Activated T-cell treated with anti-CD3 and anti-CD28 coated beads, Interleukin-2, amount 50 U/mL, for 24 hours (primary cell): ENCODE results near the gene TSC1.

Experiments used
- DNase-seq: peaks from one replicate; pipeline ENCODE4 v3.0.0-alpha.2; 2020
- H3K27ac Mint-ChIP-seq: 2 replicates; pipeline ENCODE4 v1.8.0; 2020; ENCODE audit warnings: mild to moderate bottlenecking, mixed read lengths
- H3K27me3 Mint-ChIP-seq: 2 replicates; pipeline ENCODE4 v1.8.0; 2020; ENCODE audit warnings: mixed read lengths
- H3K36me3 Mint-ChIP-seq: 2 replicates; pipeline ENCODE4 v1.8.0; 2020; ENCODE audit warnings: low read depth, mixed read lengths
- H3K4me1 Mint-ChIP-seq: 2 replicates; pipeline ENCODE4 v1.8.0; 2020; ENCODE audit warnings: low read depth, mixed read lengths
- H3K4me3 Mint-ChIP-seq: 2 replicates; pipeline ENCODE4 v1.8.0; 2020; ENCODE audit warnings: mild to moderate bottlenecking, moderate library complexity, mixed read lengths
- H3K9me3 Mint-ChIP-seq: 2 replicates; pipeline ENCODE4 v1.8.0; 2020; ENCODE audit warnings: mixed read lengths

TSC1 gene

DNA sequence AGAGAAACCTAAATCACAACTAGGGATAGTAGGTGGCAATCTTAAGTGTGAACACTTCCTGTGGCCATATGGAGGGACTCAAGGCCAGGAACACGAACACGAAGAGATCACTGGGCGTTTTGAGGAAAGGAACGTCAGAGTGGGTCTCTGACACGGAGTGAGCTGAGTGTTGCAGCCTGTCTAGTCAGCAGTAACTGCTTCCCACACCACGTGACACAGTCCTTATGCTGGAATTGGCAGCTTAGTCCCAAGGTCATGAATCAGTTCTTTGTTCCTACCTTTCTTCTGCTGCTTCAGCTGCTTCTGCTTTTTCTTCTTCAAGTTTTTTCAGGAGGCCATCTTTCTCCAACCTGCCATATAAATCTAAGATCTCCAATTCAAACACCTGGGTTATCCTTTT is 47.5 kb downstream of the TSC1 start:
- Mint-ChIP-seq H3K27me3 (no peaks in the 10 kb centered on the region), H3K27ac (no peak overlapping the region), H3K9me3 (no peaks in the 10 kb centered on the region)

GRCh38 chr9:132896264-132896663 is 48.2 kb downstream of the TSC1 start:
- Mint-ChIP-seq H3K27ac (no peak overlapping the region), H3K4me3 (no peak overlapping the region), H3K27me3 (no peaks in the 10 kb centered on the region), H3K4me1 (peaks cover 3% of the 10 kb centered on the region), H3K36me3 (peaks cover 80% of the 10 kb centered on the region), H3K9me3 (no peaks in the 10 kb centered on the region)
- DNase-seq, result no peak

More for the DNA sequence above, 47.5 kb downstream of the TSC1 start:
- Mint-ChIP-seq H3K36me3 (peaks cover 86% of the 10 kb centered on the region), H3K4me1 (peaks cover 7% of the 10 kb centered on the region), H3K4me3 (no peak overlapping the region)
- DNase-seq, result no peak

DNA sequence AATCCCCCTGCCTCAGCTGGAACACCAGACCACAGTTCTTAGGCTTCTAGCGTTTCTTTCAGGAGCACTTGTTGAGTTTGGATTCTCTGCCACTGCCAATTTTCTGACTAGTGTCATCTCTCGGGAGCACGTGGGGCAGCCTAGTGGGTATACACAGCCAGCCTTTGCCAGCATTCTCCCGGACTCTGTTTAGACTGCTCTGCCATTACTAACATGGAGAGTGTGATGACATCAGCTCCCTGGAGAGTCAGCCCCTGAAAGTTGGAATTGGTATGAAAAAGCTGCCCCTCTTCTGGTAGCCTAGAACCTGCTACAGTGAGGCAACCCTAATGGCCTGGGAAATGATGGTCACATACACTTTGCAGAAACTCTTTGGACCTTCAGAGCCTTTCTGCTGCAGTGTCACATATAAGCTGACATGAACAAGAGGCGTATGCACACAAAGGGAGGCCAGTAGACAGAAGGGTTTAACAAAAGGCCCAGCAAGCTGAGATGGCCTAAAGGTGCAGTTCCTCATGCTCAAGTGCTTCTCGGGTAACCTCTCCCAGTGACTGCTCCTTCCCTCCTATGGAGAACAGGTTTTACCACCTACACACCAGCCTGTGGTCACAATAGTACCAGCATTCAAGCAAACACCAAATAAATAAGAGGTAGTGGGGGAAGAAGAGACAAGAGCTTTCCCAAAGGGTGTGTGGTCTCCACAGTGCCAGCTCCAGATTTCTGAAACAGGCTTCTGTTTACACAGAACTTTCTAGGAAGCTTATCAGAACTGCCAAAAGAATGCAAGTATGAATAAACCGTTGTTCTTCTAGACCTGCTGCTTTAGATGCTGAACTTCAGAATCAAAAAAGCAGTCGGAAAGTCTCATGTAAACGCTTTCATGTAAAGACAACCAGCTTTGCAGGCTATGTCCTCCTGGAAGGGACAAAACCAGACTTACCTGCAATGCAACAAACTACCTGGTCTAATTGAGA is 49.3 kb downstream of the TSC1 start:
- Mint-ChIP-seq H3K27ac (no peak overlapping the region), H3K27me3 (no peaks in the 10 kb centered on the region), H3K36me3 (peaks cover 68% of the 10 kb centered on the region), H3K9me3 (no peaks in the 10 kb centered on the region), H3K4me1 (no peaks in the 10 kb centered on the region), H3K4me3 (no peak overlapping the region)
- no peak for DNase-seq

GRCh38 chr9:132894346-132894745 is 50.1 kb downstream of the TSC1 start:
- no peaks in the 10 kb centered on the region for H3K4me1 Mint-ChIP-seq
- H3K36me3 Mint-ChIP-seq, result peaks cover 60% of the 10 kb centered on the region
- no peak overlapping the region for H3K27ac Mint-ChIP-seq
- H3K27me3 Mint-ChIP-seq, result no peaks in the 10 kb centered on the region
- no peak overlapping the region for H3K4me3 Mint-ChIP-seq
- no peak for DNase-seq
- H3K9me3 Mint-ChIP-seq, result no peaks in the 10 kb centered on the region

DNA sequence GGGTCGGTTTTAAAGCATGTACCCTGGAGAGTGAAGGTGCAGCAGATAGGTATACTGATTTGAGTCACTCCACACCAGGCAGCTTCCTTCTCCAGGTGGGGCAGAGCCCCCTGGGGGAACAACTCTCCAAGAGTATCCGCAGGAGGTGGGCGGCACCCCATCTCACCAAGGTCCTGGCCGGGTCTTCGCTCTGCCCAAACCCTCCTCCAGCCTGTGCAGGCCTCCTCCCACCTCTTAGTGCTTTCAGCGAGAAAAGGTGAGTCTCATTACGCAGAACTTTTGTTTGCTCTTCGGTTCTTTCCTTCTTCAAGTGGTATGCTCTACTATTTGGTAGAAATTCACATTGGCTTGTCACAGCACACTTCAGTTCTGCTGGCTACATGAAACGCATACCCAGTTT is 52.0 kb downstream of the TSC1 start:
- peak overlapping the region; percentile 4 for H3K27ac Mint-ChIP-seq
- peaks cover 43% of the 10 kb centered on the region for H3K36me3 Mint-ChIP-seq
- H3K9me3 Mint-ChIP-seq, result no peaks in the 10 kb centered on the region
- no peaks in the 10 kb centered on the region for H3K27me3 Mint-ChIP-seq
- no peak for DNase-seq
- no peaks in the 10 kb centered on the region for H3K4me1 Mint-ChIP-seq
- no peak overlapping the region for H3K4me3 Mint-ChIP-seq

- Mint-ChIP-seq H3K27ac (no peak overlapping the region), H3K4me3 (no peak overlapping the region), H3K4me1 (peaks cover 2% of the 10 kb centered on the region), H3K36me3 (peaks cover 4% of the 10 kb centered on the region), H3K27me3 (no peaks in the 10 kb centered on the region), H3K9me3 (no peaks in the 10 kb centered on the region)
- no peak for DNase-seq
Observed at GRCh38 chr9:132888151-132888550, 56.3 kb downstream of the TSC1 start.

DNA sequence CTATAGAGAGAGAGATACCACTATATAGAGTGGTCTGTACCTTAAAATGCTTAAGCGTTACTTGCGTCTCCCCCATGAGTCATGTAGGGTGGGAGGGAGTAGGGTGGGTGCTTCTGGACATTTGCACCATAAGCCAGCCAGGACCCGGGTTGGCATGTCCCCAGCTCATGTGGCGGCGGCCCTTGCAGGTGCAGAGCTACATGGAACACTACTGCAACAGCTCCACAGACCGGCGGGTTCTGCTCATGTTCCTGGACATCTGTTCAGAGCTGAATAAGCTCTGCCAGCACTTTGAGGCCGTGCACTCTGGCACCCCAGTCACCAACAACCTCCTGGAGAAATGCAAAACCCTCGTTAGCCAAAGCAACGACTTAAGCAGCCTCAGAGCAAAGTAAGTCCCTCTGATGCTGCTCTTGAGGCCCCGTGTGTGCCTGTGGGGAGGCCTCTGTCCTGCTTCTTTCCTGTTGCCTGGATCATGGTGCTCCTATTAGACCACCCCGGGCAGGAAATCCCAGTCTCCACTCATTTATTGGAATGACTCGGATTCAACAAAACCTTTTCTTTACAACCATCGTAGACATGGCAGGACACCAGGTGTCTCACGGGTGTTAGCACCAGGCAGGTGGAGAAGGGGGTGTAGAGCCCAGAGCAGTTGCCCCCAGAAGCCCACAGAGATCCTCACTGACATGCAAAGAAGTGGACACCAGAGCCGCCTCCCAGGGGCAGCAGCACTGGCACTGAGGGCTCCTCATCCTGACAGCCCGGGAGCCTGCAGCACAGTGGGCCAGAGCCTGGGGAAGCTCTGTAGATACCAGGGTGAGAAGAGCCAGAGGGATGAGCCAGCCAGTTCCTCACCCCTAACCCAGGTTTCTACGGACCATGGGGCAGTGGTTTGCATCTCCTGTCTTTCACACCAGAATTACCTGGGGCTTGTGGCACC is 57.0 kb downstream of the TSC1 start:
- no peak for DNase-seq
- peaks cover 9% of the 10 kb centered on the region for H3K4me1 Mint-ChIP-seq
- no peaks in the 10 kb centered on the region for H3K9me3 Mint-ChIP-seq
- no peaks in the 10 kb centered on the region for H3K36me3 Mint-ChIP-seq
- no peaks in the 10 kb centered on the region for H3K27me3 Mint-ChIP-seq
- H3K4me3 Mint-ChIP-seq, result no peak overlapping the region
- H3K27ac Mint-ChIP-seq, result no peak overlapping the region

GRCh38 chr9:132886334-132886725 is 58.1 kb downstream of the TSC1 start:
- Mint-ChIP-seq H3K9me3 (no peaks in the 10 kb centered on the region), H3K36me3 (no peaks in the 10 kb centered on the region), H3K4me1 (peaks cover 9% of the 10 kb centered on the region), H3K27me3 (no peaks in the 10 kb centered on the region), H3K4me3 (no peak overlapping the region), H3K27ac (no peak overlapping the region)
- DNase-seq, result no peak

- no peak overlapping the region for H3K4me3 Mint-ChIP-seq
- H3K27me3 Mint-ChIP-seq, result no peaks in the 10 kb centered on the region
- H3K36me3 Mint-ChIP-seq, result no peaks in the 10 kb centered on the region
- DNase-seq, result no peak
- peaks cover 9% of the 10 kb centered on the region for H3K4me1 Mint-ChIP-seq
- H3K27ac Mint-ChIP-seq, result no peak overlapping the region
- H3K9me3 Mint-ChIP-seq, result no peaks in the 10 kb centered on the region
Observed at GRCh38 chr9:132885720-132886333, 58.6 kb downstream of the TSC1 start.

DNA sequence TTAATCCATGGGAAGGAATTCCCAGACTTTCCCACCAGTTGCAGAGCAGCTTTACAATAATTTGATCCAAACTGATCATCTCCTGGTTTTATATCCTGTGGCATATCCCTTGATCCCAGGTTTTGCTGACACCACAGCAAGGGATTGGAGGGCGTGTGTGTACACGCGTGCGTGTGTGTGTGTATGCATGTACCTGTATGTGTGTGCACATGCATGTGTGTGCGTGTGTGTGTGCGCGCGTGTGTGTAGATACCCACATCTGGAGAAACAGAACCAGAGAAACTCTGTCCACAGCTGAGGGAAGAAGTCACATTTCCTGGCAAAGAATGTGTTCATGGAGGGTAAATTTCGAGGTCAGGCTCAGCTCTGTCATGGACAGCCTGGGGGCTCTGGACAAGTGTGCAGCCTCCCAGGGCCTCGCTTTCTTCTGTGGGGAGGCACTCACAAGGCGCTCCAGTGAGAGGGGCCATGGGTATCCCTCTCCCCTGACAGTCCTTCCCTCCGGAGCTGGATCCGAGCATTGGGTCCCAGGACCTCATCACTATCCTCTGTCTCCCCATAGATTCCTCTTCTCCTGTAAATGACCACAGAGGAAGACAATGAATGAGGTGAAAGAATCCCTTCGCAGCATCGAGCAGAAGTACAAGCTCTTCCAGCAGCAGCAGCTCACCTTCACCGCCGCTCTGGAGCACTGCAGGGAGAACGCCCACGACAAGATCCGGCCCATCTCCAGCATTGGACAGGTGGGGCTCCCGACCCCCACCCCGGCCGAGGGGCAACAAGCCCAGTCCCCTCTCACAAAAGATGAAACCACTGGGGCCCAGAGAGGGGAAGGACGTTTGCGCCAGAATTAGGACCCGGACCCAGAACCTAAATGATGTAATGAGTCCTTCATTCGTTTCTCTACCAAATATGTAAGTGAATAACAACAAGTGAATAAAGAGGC is 60.8 kb downstream of the TSC1 start:
- no peaks in the 10 kb centered on the region for H3K36me3 Mint-ChIP-seq
- H3K4me1 Mint-ChIP-seq, result peaks cover 20% of the 10 kb centered on the region
- no peak for DNase-seq
- no peaks in the 10 kb centered on the region for H3K9me3 Mint-ChIP-seq
- H3K27ac Mint-ChIP-seq, result no peak overlapping the region
- H3K27me3 Mint-ChIP-seq, result no peaks in the 10 kb centered on the region
- no peak overlapping the region for H3K4me3 Mint-ChIP-seq

DNA sequence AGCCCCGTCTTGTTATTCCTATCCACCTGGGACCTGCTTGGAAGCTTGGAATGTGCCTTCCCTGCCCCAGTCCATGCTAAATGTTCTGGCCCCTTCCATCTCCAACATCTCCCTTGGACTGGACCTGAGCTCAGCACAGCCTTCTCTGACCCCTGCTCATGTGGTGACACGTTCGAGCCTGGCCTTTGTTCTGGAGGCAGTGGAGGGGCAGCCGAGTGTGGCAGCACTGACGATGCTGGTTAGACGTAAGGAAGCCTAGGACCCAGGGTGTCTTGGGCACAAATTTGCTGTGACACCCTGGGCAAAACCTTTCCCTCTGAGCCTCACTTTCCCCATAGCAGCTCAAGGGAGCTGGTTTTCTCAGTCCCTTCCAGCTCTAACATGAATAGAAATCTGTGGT is 61.8 kb downstream of the TSC1 start:
- Mint-ChIP-seq H3K36me3 (no peaks in the 10 kb centered on the region), H3K27me3 (no peaks in the 10 kb centered on the region), H3K4me3 (no peak overlapping the region), H3K27ac (no peak overlapping the region), H3K9me3 (no peaks in the 10 kb centered on the region), H3K4me1 (peaks cover 20% of the 10 kb centered on the region)
- DNase-seq, result no peak

DNA sequence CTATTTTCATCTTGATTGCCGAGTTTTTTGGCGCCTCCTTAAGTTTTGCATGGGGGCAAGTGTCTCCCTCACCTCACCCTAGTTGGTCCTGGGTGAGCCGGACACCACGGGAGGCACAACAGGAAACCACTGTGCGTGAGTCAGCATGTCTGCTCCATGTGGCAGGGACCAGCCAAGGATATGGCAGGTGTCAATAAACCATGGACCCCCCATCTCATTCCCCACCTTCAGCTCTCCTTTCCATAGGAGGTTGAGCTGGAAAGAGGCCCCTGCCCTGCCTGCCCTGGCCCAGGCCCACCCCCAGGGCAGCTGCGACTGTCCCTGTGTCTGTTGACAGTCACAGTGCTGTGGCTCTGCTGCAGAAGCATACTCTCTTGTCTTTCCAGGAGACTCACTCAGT is 62.6 kb downstream of the TSC1 start:
- H3K4me1 Mint-ChIP-seq, result peaks cover 22% of the 10 kb centered on the region
- H3K4me3 Mint-ChIP-seq, result no peak overlapping the region

DNA sequence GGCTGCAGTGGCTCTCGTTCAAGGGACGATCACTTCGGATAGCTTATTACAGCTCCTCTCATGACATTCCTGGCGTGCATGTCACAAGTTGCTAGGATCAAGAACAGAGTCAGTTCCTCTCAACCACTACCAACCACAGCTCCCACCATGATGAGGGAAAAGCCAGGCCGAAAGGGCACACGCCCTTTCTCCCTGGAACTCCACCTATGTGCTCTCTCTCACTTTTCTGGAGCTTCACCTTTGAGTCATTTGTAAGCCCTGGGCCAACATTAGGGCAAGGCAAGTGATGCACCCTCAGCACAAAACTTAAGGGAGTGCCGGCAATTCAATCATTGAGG is 64.1 kb downstream of the TSC1 start:
- Mint-ChIP-seq H3K9me3 (no peaks in the 10 kb centered on the region), H3K27ac (no peak overlapping the region), H3K36me3 (no peaks in the 10 kb centered on the region), H3K4me3 (no peak overlapping the region), H3K27me3 (no peaks in the 10 kb centered on the region), H3K4me1 (peaks cover 22% of the 10 kb centered on the region)
- DNase-seq, result no peak

More for the DNA sequence above, 62.6 kb downstream of the TSC1 start:
- Mint-ChIP-seq H3K9me3 (no peaks in the 10 kb centered on the region), H3K36me3 (no peaks in the 10 kb centered on the region), H3K27ac (no peak overlapping the region), H3K27me3 (no peaks in the 10 kb centered on the region)
- DNase-seq, result no peak
